ENCODE results near the gene ALKAL2.

GRCh38 chr2:295090-295489 is 7.2 kb upstream of the ALKAL2 start:
- TF ChIP-seq CTCF (IDR thresholded peaks at IDR 0.05), result no peak
- TF ChIP-seq POLR2A (IDR thresholded peaks at IDR 0.05), result no peak

Measured in lower leg skin (tissue), 3 donors.